GM12873 (cell line): ENCODE data around the gene COLQ.

Experiments
- TF ChIP-seq, protein P1 (sequence below): IDR thresholded peaks from 2 replicates; pipeline ENCODE4 v1.5.1; 2012; ENCODE audit warnings: low read depth, mild to moderate bottlenecking, moderate library complexity, low read length, control low read depth; ENCODE audit not compliant: insufficient read depth; ENCODE audit errors: missing control alignments

Gene COLQ

DNA sequence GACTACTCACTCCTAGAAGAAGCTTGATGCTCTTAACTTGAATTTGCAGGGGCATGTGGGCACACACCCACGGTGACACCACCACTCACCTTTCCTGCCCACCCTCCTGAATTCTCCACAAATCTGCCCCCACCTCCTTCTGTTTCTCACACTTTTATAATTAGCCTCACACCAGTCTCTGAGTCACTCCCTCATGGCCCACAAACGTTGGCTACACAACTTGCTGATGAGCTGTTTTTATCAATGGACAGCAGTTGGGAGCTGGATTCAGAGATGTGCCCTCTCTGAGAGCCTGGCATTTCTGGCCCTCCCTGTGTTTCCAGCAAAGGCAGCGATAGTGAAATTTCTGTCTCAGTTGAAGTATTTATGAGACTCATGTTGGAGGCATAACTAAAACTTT lies 1.3 kb downstream of the COLQ start:
- TF ChIP-seq, protein P1, sequence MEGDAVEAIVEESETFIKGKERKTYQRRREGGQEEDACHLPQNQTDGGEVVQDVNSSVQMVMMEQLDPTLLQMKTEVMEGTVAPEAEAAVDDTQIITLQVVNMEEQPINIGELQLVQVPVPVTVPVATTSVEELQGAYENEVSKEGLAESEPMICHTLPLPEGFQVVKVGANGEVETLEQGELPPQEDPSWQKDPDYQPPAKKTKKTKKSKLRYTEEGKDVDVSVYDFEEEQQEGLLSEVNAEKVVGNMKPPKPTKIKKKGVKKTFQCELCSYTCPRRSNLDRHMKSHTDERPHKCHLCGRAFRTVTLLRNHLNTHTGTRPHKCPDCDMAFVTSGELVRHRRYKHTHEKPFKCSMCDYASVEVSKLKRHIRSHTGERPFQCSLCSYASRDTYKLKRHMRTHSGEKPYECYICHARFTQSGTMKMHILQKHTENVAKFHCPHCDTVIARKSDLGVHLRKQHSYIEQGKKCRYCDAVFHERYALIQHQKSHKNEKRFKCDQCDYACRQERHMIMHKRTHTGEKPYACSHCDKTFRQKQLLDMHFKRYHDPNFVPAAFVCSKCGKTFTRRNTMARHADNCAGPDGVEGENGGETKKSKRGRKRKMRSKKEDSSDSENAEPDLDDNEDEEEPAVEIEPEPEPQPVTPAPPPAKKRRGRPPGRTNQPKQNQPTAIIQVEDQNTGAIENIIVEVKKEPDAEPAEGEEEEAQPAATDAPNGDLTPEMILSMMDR = no peak

DNA sequence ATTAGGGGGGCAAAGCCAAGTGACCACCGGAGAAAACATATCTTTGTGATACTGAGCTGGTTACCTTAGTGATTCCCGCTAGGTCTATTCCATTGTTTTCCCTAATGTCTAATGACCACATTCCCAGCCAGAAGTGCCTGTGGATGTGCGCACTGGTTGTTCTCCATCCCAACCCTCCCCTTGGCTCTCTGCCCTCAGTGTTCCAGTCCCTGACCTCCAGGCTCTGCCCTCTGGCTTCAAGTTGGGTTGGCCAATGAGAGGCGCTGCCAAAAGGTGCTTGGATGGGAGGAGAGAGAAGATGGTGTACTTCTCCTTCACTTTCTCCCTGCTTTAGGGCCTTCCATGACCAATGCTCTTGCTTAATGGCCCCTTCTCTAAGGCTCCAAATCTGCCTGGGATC lies 2.4 kb downstream of the COLQ start:
- TF ChIP-seq, protein P1 = no peak

DNA sequence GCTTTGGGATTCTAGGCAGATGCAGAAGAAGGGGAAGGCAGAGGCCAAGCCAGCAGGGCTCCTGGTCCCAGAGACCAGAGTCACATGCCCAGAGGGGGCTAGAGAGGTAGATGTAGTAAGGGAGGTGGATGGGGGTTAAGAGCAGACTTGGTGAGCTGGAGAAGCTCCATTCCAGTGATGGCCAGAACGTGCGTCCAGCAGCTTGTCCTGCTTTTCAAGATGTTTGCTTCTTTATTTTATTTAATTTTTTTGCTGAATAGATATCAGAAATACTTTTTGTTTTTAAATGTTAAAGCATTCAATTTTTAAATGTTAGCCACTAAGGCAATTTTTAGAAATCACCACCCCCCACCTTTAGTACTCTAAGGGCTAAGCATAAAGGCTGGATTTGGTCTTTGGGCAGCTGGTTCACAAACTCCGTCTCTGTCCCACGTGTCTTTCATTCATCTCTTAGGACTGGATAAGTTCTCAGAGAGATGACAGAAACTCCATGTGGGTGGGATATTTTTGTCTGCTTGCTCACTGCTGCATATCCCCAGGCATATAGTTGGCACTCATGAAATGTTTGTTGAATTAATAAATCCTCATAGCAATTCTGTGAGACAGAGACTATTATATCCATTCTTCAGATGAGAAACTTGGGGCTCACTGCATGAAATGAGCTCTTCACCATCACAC lies 6.7 kb downstream of the COLQ start:
- TF ChIP-seq, protein P1 = no peak

DNA sequence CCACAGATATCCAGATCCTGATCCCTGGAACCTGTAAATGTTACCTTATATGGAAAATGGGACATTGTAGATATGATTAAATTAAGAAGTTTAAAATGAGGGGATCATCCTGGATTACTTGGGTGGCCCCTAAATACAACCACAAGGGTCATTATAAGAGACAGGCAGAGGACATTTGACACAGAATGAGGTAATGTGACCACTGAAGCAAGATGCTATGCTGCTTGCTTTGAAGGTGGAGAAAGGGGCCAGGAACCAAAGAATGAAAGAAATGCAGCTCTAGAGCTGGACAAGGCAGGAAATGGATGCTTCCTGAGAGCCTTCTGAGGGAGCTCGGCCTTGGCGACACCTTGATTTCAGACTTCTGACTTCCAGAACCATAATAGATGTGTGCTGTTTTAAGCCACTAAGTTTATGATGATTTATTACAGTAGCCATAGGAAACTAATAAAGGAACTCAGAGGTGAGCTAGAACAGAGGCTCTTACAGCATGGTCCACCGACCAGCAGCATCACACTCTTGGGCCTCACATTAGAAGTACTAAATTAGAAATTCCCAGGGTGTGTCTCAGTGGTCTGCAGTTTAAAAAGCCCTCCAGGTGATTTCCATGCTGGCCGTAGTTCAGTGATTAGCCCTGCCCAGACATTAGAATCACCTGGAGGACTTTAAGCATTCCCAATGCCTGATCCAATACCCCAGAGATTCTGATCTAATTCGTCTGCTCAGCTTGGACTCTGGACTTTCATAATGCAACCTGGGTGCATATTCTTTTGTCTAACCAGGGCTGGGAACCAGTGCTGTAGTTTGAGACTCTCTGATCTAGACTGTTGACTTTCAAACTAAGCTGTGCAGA lies 7.5 kb downstream of the COLQ start:
- TF ChIP-seq, protein P1 = no peak

DNA sequence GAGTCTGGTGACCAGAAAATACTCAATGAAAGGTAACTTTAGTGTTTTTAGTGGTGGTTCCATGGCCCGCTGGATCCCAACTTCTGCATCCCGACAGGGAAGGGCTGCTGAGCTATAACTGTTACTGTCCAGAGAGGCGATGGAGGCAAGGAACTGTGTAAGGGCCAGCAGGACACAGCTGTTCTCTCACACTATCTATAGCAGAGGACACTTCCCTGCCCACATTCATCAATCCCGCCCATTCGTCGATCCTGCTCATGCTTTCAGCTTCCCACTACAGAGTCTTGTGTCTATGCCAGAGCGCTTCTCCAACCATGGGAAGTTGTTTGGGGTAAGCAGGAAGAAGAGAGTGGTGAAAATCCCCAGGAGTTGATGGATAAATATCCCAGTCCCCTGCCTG lies 8.4 kb downstream of the COLQ start:
- TF ChIP-seq, protein P1 = no peak

DNA sequence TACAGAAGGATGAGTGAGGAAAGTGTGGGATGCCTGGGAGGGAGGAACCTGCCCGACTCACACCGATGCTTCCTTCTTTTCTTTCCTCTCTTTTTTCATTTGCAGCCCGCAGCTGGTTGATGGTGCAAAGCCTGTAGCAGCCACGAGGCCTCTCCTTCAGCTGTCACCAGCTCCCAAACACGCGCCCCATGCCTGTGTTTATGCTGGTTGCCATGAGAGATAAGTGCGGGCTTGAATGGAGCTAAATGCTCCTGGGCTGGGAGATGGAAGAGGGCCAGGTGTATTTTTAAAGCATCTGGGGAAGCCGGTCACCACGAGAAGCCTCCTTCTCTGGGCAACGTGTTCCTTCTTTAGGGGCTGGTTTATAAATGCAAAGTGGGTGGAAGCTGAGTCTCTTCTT lies 9.3 kb downstream of the COLQ start:
- TF ChIP-seq, protein P1 = no peak

DNA sequence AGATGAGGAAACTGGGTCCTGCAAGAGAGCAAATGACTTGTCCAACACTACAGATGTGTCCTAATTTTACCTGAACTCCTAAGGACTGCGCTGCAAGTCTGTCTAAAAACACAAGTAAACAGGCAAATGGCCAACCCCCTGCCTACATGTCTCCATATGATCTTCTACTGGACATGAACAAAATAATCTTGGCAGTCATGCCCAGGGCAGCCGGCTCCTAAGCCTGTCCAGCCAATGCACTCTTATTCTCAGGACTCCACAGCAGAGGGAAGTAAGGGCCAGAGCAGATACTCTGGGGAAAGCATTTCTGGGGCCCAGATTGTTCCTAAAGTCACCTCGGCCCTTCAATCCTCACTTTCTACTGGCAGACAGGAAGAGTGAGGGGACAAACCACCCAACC lies 10.3 kb downstream of the COLQ start:
- TF ChIP-seq, protein P1 = no peak
